Calu3 (cell line): ENCODE data around the gene CHSY1. TPM values are rescaled to one million over a fixed set of nuclear protein-coding genes. Genes with fewer than 3 reads are reported as not detected.
A peak's percentile ranks its signal among the peaks of the same experiment; 100 is the strongest.

Experiments
- Bru-seq: library from RNA; stranded (reverse); fragments of 400-500 nt; gene quantifications from one replicate; lab custom pipeline; 2021; lab: Mats Ljungman, UMichigan
- BruChase-seq, 2 experiments: library from RNA; stranded (reverse); fragments of 400-500 nt; gene quantifications; one replicate each; lab custom pipeline; 2021; lab: Mats Ljungman, UMichigan
- BruUV-seq: library from RNA; stranded (reverse); fragments of 400-500 nt; replicated peaks from 2 replicates; lab custom pipeline; 2021; lab: Mats Ljungman, UMichigan
- CTCF ChIA-PET: fragments of 300-600 bp; sonication (Branson Sonifier 250); formaldehyde crosslinking; loops from one replicate; lab custom pipeline; 2022; ENCODE audit warnings: antibody characterized with exemption; lab: Charles Lee
- DNase-seq: peaks from one replicate; pipeline ENCODE4 v3.0.0; 2022
- H3K27ac Mint-ChIP-seq: one replicate; pipeline ENCODE4 v1.8.0; 2022; ENCODE audit warnings: mixed read lengths; ENCODE audit not compliant: unreplicated experiment
- H3K27me3 Mint-ChIP-seq: one replicate; pipeline ENCODE4 v1.8.0; 2022; ENCODE audit warnings: mixed read lengths; ENCODE audit not compliant: unreplicated experiment
- H3K36me3 Mint-ChIP-seq: one replicate; pipeline ENCODE4 v1.8.0; 2022; ENCODE audit warnings: mild to moderate bottlenecking, moderate library complexity, mixed read lengths; ENCODE audit not compliant: insufficient read depth, unreplicated experiment
- H3K4me1 Mint-ChIP-seq: one replicate; pipeline ENCODE4 v1.8.0; 2022; ENCODE audit warnings: mild to moderate bottlenecking, low read depth, mixed read lengths; ENCODE audit not compliant: unreplicated experiment
- H3K4me3 Mint-ChIP-seq: one replicate; pipeline ENCODE4 v1.8.0; 2022; ENCODE audit warnings: mild to moderate bottlenecking, low read depth, moderate library complexity, mixed read lengths; ENCODE audit not compliant: unreplicated experiment
- H3K9me3 Mint-ChIP-seq: one replicate; pipeline ENCODE4 v1.8.0; 2022; ENCODE audit warnings: low read depth, mixed read lengths; ENCODE audit not compliant: unreplicated experiment
- intact Hi-C: fragments of 100-400 bp; cut with micrococcal nuclease; formaldehyde crosslinking; loops from one replicate; pipeline ENCODE4 v1.10.0; 2022; ENCODE audit not compliant: unreplicated experiment
- long read RNA-seq: library from polyadenylated mRNA; stranded (forward); transcript quantifications from one replicate; pipeline ENCODE4 v2.0.0, GENCODE V29; 2022
- total RNA-seq: library from RNA; stranded (reverse); gene quantifications from 2 replicates; pipeline ENCODE4 v1.2.3, GENCODE V29; 2022
- TF ChIP-seq, protein P1 (sequence below): fragments of 200-600 bp; IDR thresholded peaks from one replicate; pipeline ENCODE4 v1.8.0; 2022; ENCODE audit warnings: antibody characterized with exemption; ENCODE audit not compliant: unreplicated experiment

The CHSY1 gene, protein sequence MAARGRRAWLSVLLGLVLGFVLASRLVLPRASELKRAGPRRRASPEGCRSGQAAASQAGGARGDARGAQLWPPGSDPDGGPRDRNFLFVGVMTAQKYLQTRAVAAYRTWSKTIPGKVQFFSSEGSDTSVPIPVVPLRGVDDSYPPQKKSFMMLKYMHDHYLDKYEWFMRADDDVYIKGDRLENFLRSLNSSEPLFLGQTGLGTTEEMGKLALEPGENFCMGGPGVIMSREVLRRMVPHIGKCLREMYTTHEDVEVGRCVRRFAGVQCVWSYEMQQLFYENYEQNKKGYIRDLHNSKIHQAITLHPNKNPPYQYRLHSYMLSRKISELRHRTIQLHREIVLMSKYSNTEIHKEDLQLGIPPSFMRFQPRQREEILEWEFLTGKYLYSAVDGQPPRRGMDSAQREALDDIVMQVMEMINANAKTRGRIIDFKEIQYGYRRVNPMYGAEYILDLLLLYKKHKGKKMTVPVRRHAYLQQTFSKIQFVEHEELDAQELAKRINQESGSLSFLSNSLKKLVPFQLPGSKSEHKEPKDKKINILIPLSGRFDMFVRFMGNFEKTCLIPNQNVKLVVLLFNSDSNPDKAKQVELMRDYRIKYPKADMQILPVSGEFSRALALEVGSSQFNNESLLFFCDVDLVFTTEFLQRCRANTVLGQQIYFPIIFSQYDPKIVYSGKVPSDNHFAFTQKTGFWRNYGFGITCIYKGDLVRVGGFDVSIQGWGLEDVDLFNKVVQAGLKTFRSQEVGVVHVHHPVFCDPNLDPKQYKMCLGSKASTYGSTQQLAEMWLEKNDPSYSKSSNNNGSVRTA
- total RNA-seq: 24.0 and 25.0 TPM in 2 replicates
- percentile 84 among the genes with signal in this experiment for Bru-seq, nascent RNA
- percentile 71 among the genes with signal in this experiment for BruChase-seq, experiment 1, labeled RNA remaining after a 6-hour chase
- BruChase-seq, experiment 2, labeled RNA remaining after a 2-hour chase: percentile 80 among the genes with signal in this experiment
- long read RNA-seq, full-length matches to known transcripts: 7 of 17 reads
- long read RNA-seq, partial matches to known transcripts: 0 of 17 reads
- long read RNA-seq, other reads (novel, unspliced or antisense): 10 of 17 reads

DNA sequence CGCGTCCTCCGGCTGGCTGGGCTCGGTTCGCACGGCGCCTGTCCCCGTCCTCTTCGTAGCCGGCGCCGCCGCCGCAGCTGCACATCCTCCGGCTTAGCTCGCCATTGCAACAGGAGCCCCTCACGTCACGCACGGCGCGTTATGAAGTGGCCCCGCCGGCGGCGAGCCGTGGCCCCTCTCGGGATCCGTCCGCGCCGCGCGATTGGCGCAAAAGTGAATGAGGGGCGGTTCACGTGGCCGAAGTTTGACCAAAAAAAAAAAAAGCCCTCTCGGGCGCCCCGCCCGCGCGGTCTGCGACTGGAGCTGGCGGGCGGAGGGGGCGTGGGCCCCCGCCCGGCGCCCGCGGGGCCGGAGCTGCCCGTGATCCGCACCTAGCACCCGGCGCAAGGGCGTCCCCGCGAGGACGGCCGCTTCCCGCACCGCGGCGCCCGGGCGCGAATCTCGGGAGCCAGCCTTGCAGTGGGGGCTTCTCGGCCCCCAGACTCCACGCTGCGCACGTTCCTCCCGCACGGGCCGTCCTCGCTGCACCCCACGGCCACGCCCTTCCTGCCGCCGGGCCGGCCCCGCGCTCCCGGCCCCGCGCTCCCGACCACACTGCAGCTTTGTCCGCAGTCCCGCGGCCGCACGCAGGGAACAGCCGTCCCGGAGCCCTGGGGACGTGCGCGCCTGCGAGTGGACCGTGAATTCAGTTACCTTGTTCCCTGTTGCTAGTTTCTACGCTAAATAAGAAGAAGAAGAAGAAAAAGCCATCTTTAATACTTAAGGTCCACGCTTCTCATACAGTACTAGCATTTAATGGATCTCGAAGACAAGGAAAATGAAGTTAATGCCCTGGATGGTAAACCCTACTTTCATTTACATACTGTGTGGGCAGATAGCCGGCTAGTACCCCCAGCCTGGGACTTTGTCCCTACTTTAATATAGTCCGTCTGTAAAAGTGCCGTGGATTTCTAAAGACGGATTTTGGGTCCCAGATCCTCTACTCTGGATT is at the start of gene CHSY1:
Gene CHSY1, minus strand, starts transcription at position 219 of the 991 bp plus-strand sequence. CDS start 592 bp downstream, outside the sequence.
- Mint-ChIP-seq H3K27ac (peak within 1 kb of the TSS; percentile 64), H3K4me1 (peaks cover 16% of the 10 kb centered on the region), H3K9me3 (no peaks in the 10 kb centered on the region), H3K36me3 (peaks cover 34% of the 10 kb centered on the region), H3K4me3 (peak within 1 kb of the TSS; percentile 83), H3K27me3 (peaks cover 14% of the 10 kb centered on the region)
- intact Hi-C loops: loop anchor here (1.0 to 10.0 kb wide), 4 partner anchors 14 to 327 kb away; no protein-coding TSS in a partner anchor
- CTCF ChIA-PET: interaction anchor here (0.6 to 0.9 kb wide), 3 partner anchors 62 to 283 kb away, joined by 3 to 4 read pairs (median 3); no protein-coding TSS in a partner anchor
- peak; percentile 90 for DNase-seq
- TF ChIP-seq, protein P1, sequence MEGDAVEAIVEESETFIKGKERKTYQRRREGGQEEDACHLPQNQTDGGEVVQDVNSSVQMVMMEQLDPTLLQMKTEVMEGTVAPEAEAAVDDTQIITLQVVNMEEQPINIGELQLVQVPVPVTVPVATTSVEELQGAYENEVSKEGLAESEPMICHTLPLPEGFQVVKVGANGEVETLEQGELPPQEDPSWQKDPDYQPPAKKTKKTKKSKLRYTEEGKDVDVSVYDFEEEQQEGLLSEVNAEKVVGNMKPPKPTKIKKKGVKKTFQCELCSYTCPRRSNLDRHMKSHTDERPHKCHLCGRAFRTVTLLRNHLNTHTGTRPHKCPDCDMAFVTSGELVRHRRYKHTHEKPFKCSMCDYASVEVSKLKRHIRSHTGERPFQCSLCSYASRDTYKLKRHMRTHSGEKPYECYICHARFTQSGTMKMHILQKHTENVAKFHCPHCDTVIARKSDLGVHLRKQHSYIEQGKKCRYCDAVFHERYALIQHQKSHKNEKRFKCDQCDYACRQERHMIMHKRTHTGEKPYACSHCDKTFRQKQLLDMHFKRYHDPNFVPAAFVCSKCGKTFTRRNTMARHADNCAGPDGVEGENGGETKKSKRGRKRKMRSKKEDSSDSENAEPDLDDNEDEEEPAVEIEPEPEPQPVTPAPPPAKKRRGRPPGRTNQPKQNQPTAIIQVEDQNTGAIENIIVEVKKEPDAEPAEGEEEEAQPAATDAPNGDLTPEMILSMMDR: no peak
- BruUV-seq: no TSS peak

DNA sequence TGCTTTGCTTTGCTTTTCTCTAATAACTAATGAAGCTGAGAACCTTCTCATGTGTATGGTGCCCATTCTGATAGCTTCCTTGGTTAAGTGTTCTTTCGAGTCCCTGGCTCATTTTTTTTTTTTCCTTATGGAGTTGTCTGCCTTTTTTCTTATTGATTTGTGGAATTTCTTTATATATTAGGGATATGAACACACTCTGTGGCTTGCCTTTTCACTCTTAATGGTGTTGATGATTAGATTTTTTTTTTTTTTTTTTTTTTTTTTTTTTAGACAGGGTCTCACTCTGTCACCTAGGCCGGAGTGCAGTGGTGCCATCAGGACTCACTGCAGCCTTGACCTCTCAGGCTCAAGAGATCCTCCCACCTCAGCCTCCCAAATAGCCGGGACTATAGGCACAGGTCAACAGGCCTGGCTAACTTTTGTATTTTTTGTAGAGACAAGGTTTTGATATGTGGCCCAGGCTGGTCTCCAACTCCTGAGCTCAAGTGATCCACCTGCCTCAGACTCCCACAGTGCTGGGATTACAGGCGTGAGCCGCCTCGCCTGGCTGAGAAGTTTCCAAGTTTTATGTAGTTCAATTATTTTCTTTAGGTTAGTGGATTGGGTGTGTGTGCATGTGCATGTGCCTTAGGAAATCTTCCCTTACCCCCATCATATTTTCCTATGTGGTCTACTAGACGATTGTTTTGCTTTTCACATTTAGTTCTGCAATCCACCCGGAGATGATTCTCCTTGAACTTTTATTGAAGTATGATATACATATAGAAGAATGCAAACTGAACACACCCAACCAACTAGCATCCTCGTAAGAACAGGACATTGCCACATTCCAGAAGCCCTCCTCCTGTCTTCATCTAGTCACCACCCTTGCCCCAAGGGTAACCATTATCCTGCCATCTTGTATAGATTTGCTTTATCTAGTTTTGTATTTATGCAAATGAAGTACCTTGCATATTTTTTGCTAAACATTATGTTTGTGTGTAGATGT is 44.9 kb upstream of the CHSY1 start:
- peak overlapping the region; percentile 89 for H3K27ac Mint-ChIP-seq
- TF ChIP-seq, protein P1: no peak
- H3K36me3 Mint-ChIP-seq: peaks cover 46% of the 10 kb centered on the region
- DNase-seq: no peak
- CTCF ChIA-PET: interaction anchor here (0.7 to 1.3 kb wide), 3 partner anchors 162 to 447 kb away, joined by 3 to 10 read pairs (median 4); no protein-coding TSS in a partner anchor
- no peaks in the 10 kb centered on the region for H3K27me3 Mint-ChIP-seq
- no peaks in the 10 kb centered on the region for H3K9me3 Mint-ChIP-seq
- H3K4me1 Mint-ChIP-seq: no peaks in the 10 kb centered on the region
- intact Hi-C loops: no loop called here
- peak overlapping the region; percentile 98 for H3K4me3 Mint-ChIP-seq
- no TSS peak for BruUV-seq

DNA sequence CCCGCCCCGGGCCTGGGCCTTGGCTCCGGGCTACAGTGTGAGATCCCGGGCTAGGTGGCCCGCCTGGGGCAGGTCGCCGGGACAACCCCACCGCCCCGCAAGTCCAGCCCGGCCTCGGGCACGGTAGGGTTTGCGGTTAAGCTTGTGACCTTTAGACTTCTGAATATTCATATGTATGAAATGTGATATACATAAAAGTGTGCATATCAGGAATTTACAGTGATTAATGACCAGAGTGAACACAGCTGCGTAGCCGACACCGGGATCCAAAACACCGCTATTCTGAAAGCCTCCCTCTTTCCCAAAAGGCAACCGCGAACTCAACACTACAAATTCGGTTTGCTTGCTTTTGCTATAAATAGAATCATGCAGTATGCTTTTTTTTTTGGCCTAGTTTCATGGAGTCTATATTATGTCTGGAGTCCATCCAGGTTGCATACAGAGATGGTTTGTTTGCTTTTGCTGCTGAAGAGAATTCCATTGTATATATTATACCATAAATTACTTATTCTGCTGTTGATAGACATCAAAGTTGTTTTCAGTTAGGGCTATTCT is 43.8 kb upstream of the CHSY1 start:
- CTCF ChIA-PET: interaction anchor here (0.7 to 1.7 kb wide), 3 partner anchors 161 to 448 kb away, joined by 4 to 10 read pairs (median 5); no protein-coding TSS in a partner anchor
- BruUV-seq: TSS peak; percentile 56
- DNase-seq: no peak
- intact Hi-C loops: no loop called here
- TF ChIP-seq, protein P1: no peak
- no peaks in the 10 kb centered on the region for H3K9me3 Mint-ChIP-seq
- H3K4me1 Mint-ChIP-seq: no peaks in the 10 kb centered on the region
- H3K36me3 Mint-ChIP-seq: peaks cover 57% of the 10 kb centered on the region
- H3K27ac Mint-ChIP-seq: peak overlapping the region; percentile 89
- no peaks in the 10 kb centered on the region for H3K27me3 Mint-ChIP-seq
- H3K4me3 Mint-ChIP-seq: peak overlapping the region; percentile 98
